Measurements from ENCODE around the gene LILRA5. TPM values are rescaled to one million over a fixed set of nuclear protein-coding genes. Genes with fewer than 3 reads are reported as not detected.

LILRA5 gene
- total RNA-seq, 1 donor from 2014 or later = 5.3 TPM

Small RNA genes lying within 50 kb of the gene (microRNA-seq; reads per million reads assigned to microRNA genes)
- not detected for gene MIR4752

Other genes with a start within 250 kb of the LILRA5 start
- gene VSTM1, start 249.3 kb downstream of the LILRA5 start, total RNA-seq = 0.76 TPM
- gene TARM1, start 231.8 kb downstream of the LILRA5 start, total RNA-seq = not detected
- gene OSCAR, start 212.4 kb downstream of the LILRA5 start, total RNA-seq = 4.0 TPM
- 80.5 TPM for gene NDUFA3, start 210.3 kb downstream of the LILRA5 start, total RNA-seq
- 16.0 TPM for gene TFPT, start 197.5 kb downstream of the LILRA5 start, total RNA-seq
- gene PRPF31, start 197.4 kb downstream of the LILRA5 start, total RNA-seq = 47.2 TPM
- 38.1 TPM for gene CNOT3, start 175.4 kb downstream of the LILRA5 start, total RNA-seq
- 6.3 TPM for gene LENG1, start 153.4 kb downstream of the LILRA5 start, total RNA-seq
- 2.9 TPM for gene TMC4, start 140.0 kb downstream of the LILRA5 start, total RNA-seq
- gene MBOAT7, start 123.6 kb downstream of the LILRA5 start, total RNA-seq = 56.0 TPM
- 24.3 TPM for gene TSEN34, start 121.9 kb downstream of the LILRA5 start, total RNA-seq
- 1,121 TPM for gene RPS9, start 112.3 kb downstream of the LILRA5 start, total RNA-seq
- gene LILRB3, start 90.2 kb downstream of the LILRA5 start, total RNA-seq = 23.9 TPM
- 11.4 TPM for gene LILRA6, start 70.4 kb downstream of the LILRA5 start, total RNA-seq
- 24.1 TPM for gene LILRB5, start 55.9 kb downstream of the LILRA5 start, total RNA-seq
- 12.9 TPM for gene LILRB2, start 32.1 kb downstream of the LILRA5 start, total RNA-seq
- 2.1 TPM for gene LILRA4, start 26.0 kb upstream of the LILRA5 start, total RNA-seq
- gene LAIR1, start 51.8 kb upstream of the LILRA5 start, total RNA-seq = 44.7 TPM
- gene TTYH1, start 102.3 kb upstream of the LILRA5 start, total RNA-seq = 72.2 TPM
- 305 TPM for gene LENG8, start 136.0 kb upstream of the LILRA5 start, total RNA-seq
- 6.0 TPM for gene LENG9, start 150.6 kb upstream of the LILRA5 start, total RNA-seq
- 52.8 TPM for gene CDC42EP5, start 160.1 kb upstream of the LILRA5 start, total RNA-seq
- gene LAIR2, start 189.7 kb upstream of the LILRA5 start, total RNA-seq = 1.1 TPM

Data from sciatic nerve (tissue), 1 donor.